ENCODE results near the gene MAPK8IP2.

Gene MAPK8IP2

GRCh38 chr22:50568626-50569025, 32.0 kb upstream of the MAPK8IP2 start:
- Histone ChIP-seq H3K9ac (ENCODE audit: low read length) (no peak overlapping the region), H3K36me3 (ENCODE audit: control insufficient read depth, insufficient read depth, low read length, severe bottlenecking) (peaks cover 16% of the 10 kb centered on the region), H3K27me3 (replicated peaks; ENCODE audit: control insufficient read depth, insufficient read depth, low read length) (no peaks in the 10 kb centered on the region), H3K9me3 (ENCODE audit: control insufficient read depth, low read length) (no peaks in the 10 kb centered on the region), H3K4me1 (ENCODE audit: control insufficient read depth, insufficient read depth, low read length) (peaks cover 15% of the 10 kb centered on the region), H3K4me3 (ENCODE audit: low read length) (no peak overlapping the region)
- DNase-seq (ENCODE audit: low read depth), result no peak

- Histone ChIP-seq H3K4me3 (ENCODE audit: low read length) (no peak overlapping the region), H3K27me3 (replicated peaks; ENCODE audit: control insufficient read depth, insufficient read depth, low read length) (no peaks in the 10 kb centered on the region), H3K9ac (ENCODE audit: low read length) (no peak overlapping the region), H3K4me1 (ENCODE audit: control insufficient read depth, insufficient read depth, low read length) (peaks cover 12% of the 10 kb centered on the region), H3K9me3 (ENCODE audit: control insufficient read depth, low read length) (no peaks in the 10 kb centered on the region), H3K36me3 (ENCODE audit: control insufficient read depth, insufficient read depth, low read length, severe bottlenecking) (peaks cover 16% of the 10 kb centered on the region)
- no peak for DNase-seq (ENCODE audit: low read depth)
These were observed 31.5 kb upstream of the MAPK8IP2 start for GRCh38 chr22:50569041-50569459.

- peaks cover 16% of the 10 kb centered on the region for H3K36me3 ChIP-seq (ENCODE audit: control insufficient read depth, insufficient read depth, low read length, severe bottlenecking)
- H3K4me3 ChIP-seq (ENCODE audit: low read length), result no peak overlapping the region
- H3K9ac ChIP-seq (ENCODE audit: low read length), result no peak overlapping the region
- no peaks in the 10 kb centered on the region for H3K9me3 ChIP-seq (ENCODE audit: control insufficient read depth, low read length)
- no peak for DNase-seq (ENCODE audit: low read depth)
- H3K27me3 ChIP-seq (replicated peaks; ENCODE audit: control insufficient read depth, insufficient read depth, low read length), result no peaks in the 10 kb centered on the region
- H3K4me1 ChIP-seq (ENCODE audit: control insufficient read depth, insufficient read depth, low read length), result peaks cover 5% of the 10 kb centered on the region
These were observed 30.6 kb upstream of the MAPK8IP2 start for GRCh38 chr22:50569896-50570535.

GRCh38 chr22:50570861-50571260, 29.7 kb upstream of the MAPK8IP2 start:
- H3K9me3 ChIP-seq (ENCODE audit: control insufficient read depth, low read length), result no peaks in the 10 kb centered on the region
- peaks cover 16% of the 10 kb centered on the region for H3K36me3 ChIP-seq (ENCODE audit: control insufficient read depth, insufficient read depth, low read length, severe bottlenecking)
- no peaks in the 10 kb centered on the region for H3K27me3 ChIP-seq (replicated peaks; ENCODE audit: control insufficient read depth, insufficient read depth, low read length)
- H3K9ac ChIP-seq (ENCODE audit: low read length), result no peak overlapping the region
- H3K4me1 ChIP-seq (ENCODE audit: control insufficient read depth, insufficient read depth, low read length), result no peaks in the 10 kb centered on the region
- no peak for DNase-seq (ENCODE audit: low read depth)
- H3K4me3 ChIP-seq (ENCODE audit: low read length), result no peak overlapping the region

- H3K9me3 ChIP-seq (ENCODE audit: control insufficient read depth, low read length), result no peaks in the 10 kb centered on the region
- H3K27me3 ChIP-seq (replicated peaks; ENCODE audit: control insufficient read depth, insufficient read depth, low read length), result no peaks in the 10 kb centered on the region
- H3K9ac ChIP-seq (ENCODE audit: low read length), result no peak overlapping the region
- DNase-seq (ENCODE audit: low read depth), result no peak
- peaks cover 16% of the 10 kb centered on the region for H3K36me3 ChIP-seq (ENCODE audit: control insufficient read depth, insufficient read depth, low read length, severe bottlenecking)
- H3K4me1 ChIP-seq (ENCODE audit: control insufficient read depth, insufficient read depth, low read length), result no peaks in the 10 kb centered on the region
- H3K4me3 ChIP-seq (ENCODE audit: low read length), result no peak overlapping the region
These were observed 29.1 kb upstream of the MAPK8IP2 start for GRCh38 chr22:50571264-50572175.

GRCh38 chr22:50572965-50573364, 27.6 kb upstream of the MAPK8IP2 start:
- Histone ChIP-seq H3K9ac (ENCODE audit: low read length) (no peak overlapping the region), H3K9me3 (ENCODE audit: control insufficient read depth, low read length) (no peaks in the 10 kb centered on the region), H3K36me3 (ENCODE audit: control insufficient read depth, insufficient read depth, low read length, severe bottlenecking) (peaks cover 16% of the 10 kb centered on the region), H3K4me1 (ENCODE audit: control insufficient read depth, insufficient read depth, low read length) (peaks cover 3% of the 10 kb centered on the region), H3K4me3 (ENCODE audit: low read length) (no peak overlapping the region), H3K27me3 (replicated peaks; ENCODE audit: control insufficient read depth, insufficient read depth, low read length) (no peaks in the 10 kb centered on the region)
- DNase-seq (ENCODE audit: low read depth), result no peak

- Histone ChIP-seq H3K27me3 (replicated peaks; ENCODE audit: control insufficient read depth, insufficient read depth, low read length) (no peaks in the 10 kb centered on the region), H3K9ac (ENCODE audit: low read length) (no peak overlapping the region), H3K9me3 (ENCODE audit: control insufficient read depth, low read length) (no peaks in the 10 kb centered on the region), H3K4me1 (ENCODE audit: control insufficient read depth, insufficient read depth, low read length) (peaks cover 11% of the 10 kb centered on the region), H3K4me3 (ENCODE audit: low read length) (no peak overlapping the region), H3K36me3 (ENCODE audit: control insufficient read depth, insufficient read depth, low read length, severe bottlenecking) (peaks cover 16% of the 10 kb centered on the region)
- no peak for DNase-seq (ENCODE audit: low read depth)
These were observed 26.9 kb upstream of the MAPK8IP2 start for GRCh38 chr22:50573491-50574382.

GRCh38 chr22:50574383-50574755, 26.2 kb upstream of the MAPK8IP2 start:
- H3K4me1 ChIP-seq (ENCODE audit: control insufficient read depth, insufficient read depth, low read length), result peaks cover 17% of the 10 kb centered on the region
- no peak overlapping the region for H3K4me3 ChIP-seq (ENCODE audit: low read length)
- H3K9me3 ChIP-seq (ENCODE audit: control insufficient read depth, low read length), result no peaks in the 10 kb centered on the region
- H3K27me3 ChIP-seq (replicated peaks; ENCODE audit: control insufficient read depth, insufficient read depth, low read length), result no peaks in the 10 kb centered on the region
- no peak for DNase-seq (ENCODE audit: low read depth)
- no peak overlapping the region for H3K9ac ChIP-seq (ENCODE audit: low read length)
- peaks cover 15% of the 10 kb centered on the region for H3K36me3 ChIP-seq (ENCODE audit: control insufficient read depth, insufficient read depth, low read length, severe bottlenecking)

GRCh38 chr22:50575426-50575941, 25.1 kb upstream of the MAPK8IP2 start:
- Histone ChIP-seq H3K4me3 (ENCODE audit: low read length) (no peak overlapping the region), H3K9ac (ENCODE audit: low read length) (no peak overlapping the region), H3K4me1 (ENCODE audit: control insufficient read depth, insufficient read depth, low read length) (peaks cover 21% of the 10 kb centered on the region), H3K27me3 (replicated peaks; ENCODE audit: control insufficient read depth, insufficient read depth, low read length) (no peaks in the 10 kb centered on the region), H3K36me3 (ENCODE audit: control insufficient read depth, insufficient read depth, low read length, severe bottlenecking) (peaks cover 13% of the 10 kb centered on the region), H3K9me3 (ENCODE audit: control insufficient read depth, low read length) (no peaks in the 10 kb centered on the region)
- DNase-seq (ENCODE audit: low read depth), result no peak

GRCh38 chr22:50576070-50576469, 24.5 kb upstream of the MAPK8IP2 start:
- H3K36me3 ChIP-seq (ENCODE audit: control insufficient read depth, insufficient read depth, low read length, severe bottlenecking), result peaks cover 7% of the 10 kb centered on the region
- H3K4me3 ChIP-seq (ENCODE audit: low read length), result no peak overlapping the region

More at GRCh38 chr22:50576070-50576469, 24.5 kb upstream of the MAPK8IP2 start:
- Histone ChIP-seq H3K27me3 (replicated peaks; ENCODE audit: control insufficient read depth, insufficient read depth, low read length) (no peaks in the 10 kb centered on the region), H3K9me3 (ENCODE audit: control insufficient read depth, low read length) (no peaks in the 10 kb centered on the region), H3K4me1 (ENCODE audit: control insufficient read depth, insufficient read depth, low read length) (peaks cover 21% of the 10 kb centered on the region), H3K9ac (ENCODE audit: low read length) (no peak overlapping the region)
- peak; percentile 9 for DNase-seq (ENCODE audit: low read depth)
